NCI-H1092 treated with DMSO at 0.1 percent for 48 hours (cell line): ENCODE measurements around the gene DGKI.
A peak's percentile ranks its signal among the peaks of the same experiment; 100 is the strongest.
"Not testable (repeated sequence)": the region's sequence is repeated elsewhere in the genome, so short reads cannot be mapped to it uniquely, and the experiment has no call there.

Experiments
- DNase-seq: peaks from one replicate; lab custom pipeline; 2025; lab: John Stamatoyannopoulos, UW

DGKI gene

DNA sequence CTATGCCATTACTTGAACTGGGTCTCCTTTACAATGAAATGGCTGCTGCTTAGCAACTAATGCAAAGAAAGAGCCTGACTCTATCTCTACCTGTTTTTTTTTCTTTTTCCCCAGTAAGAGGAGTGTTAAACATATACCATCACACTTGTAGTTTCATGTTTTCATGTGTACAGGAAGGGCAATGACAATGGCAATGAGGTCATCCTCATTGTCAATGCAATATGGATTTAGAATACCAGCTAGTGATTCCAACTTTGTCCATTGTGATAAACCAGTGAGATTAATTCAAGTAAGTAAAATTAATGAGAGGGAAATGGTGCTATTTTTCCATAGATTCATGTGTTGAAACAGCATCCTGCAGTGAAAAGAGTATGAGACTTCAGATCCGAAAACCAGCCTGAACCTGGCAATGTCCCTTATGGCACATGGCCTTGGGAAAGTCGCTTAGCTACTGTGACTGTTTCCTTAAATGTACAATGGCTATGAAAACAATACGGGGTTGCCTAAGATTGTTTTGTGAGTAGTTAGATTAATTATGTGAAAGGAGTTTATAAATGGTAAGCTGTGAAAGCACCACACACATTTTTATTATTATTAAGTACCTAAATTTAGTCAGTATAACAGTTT is 11.2 kb downstream of the DGKI start:
- no peak for DNase-seq

- DNase-seq: no peak
These were observed 12.2 kb downstream of the DGKI start for GRCh38 chr7:137834552-137834951.

GRCh38 chr7:137832990-137833389 is 13.8 kb downstream of the DGKI start:
- not testable (repeated sequence) for DNase-seq

- DNase-seq: no peak
These were observed 14.4 kb downstream of the DGKI start for GRCh38 chr7:137832382-137832781.

DNA sequence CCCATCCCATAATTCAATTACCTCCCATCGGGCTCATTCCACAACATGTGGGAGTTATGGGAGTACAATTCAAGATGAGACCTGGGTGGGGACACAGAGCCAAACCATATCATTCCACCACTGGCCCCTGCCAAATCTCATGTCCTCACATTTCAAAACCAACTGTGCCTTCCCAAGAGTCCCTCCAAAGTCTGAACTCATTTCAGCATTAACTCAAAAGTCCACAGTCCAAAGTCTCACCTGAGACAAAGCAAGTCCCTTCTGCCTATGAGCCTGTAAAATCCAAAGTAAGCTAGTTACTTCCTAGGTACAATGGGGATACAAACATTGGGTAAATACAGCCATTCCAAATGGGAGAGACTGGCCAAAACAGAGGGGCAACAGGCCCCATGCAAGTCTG is 15.2 kb downstream of the DGKI start:
- not testable (repeated sequence) for DNase-seq

- DNase-seq: no peak
These were observed 17.3 kb downstream of the DGKI start for GRCh38 chr7:137829337-137829992.

DNA sequence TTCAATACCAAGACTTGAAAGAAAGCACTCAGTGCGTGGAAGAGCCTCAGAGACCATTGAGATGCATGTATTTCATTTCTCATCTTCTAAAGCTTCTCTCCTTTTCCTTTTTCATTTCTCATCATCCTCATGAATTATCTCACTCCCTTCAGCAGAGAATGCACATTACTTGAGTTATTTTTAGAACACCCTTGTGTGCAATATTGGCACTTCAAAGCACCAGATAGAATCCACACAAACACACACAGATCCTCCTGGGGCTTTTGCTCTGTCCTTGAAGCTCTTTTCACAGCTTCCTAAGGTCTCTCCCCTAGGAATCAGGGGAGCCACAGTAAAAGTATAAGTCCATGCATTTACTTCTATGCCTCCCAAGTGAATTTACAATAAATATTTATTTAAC is 18.3 kb downstream of the DGKI start:
- no peak for DNase-seq

DNA sequence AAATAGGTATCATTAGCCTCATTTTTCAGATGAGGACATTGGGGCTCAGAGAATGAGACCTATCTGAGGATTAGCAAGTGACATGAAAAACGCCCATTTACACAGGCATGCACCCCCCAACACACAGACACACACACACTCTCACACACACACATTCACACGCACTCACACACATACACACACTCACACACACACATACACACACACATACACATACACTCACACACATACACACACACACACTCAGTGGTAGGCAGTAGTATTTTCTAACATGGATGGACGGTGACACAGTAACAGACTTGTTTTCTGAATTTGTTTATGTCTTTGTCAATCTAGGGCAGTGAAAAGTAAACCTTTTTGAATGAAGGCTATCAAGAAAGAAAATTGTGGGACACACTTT is 21.3 kb downstream of the DGKI start:
- no peak for DNase-seq

GRCh38 chr7:137820677-137821420 is 25.9 kb downstream of the DGKI start:
- DNase-seq: peak; percentile 89

GRCh38 chr7:137820156-137820555 is 26.6 kb downstream of the DGKI start:
- DNase-seq: no peak

- DNase-seq: peak; percentile 10
These were observed 28.7 kb downstream of the DGKI start for GRCh38 chr7:137818036-137818435.

DNA sequence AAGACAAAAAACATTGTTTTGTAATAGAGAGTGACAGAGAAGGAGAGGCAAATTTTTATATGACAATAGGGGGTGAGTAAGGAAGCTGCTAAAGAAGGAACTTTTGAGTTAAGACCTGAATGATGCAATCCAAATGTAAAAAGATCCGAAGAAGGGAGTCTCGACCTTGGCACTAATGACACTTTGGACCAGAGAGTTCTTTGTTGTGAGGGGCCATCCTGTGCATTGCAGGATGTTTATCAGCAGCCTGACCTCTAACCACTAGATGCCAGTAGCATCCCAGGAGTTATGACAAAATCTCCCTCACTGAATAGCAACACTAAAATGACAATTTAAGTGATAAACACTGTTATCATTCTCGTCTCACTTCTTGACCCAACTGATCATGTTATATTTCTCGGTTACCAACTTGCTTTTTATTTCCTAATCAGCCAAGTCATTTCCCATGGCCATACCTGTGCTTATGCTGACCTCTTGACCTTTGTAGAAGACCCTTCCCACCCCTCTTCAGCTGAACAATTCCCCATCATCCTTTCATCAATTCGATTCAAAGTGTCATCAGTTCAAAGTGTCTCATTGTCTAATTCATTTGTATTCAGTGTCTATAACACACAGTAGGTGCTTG is 30.0 kb downstream of the DGKI start:
- no peak for DNase-seq

DNA sequence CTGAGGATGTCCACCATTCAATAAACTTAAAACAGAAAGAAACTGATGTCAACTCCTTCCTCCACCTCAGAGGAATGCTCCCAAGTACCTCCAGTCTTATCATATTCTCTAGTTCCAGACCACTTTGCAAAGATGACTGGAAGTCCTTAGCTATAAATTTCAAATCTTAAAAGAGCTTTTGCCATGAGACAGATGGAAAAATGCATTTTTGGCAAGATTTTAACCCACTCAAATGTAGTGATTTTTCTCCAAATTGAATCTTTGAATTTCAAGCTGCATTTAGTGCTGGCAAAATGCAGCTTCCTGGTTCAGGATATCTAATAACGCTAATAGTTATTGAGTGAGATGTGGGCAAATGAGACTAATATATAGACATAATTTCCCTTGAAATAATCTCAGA is 33.2 kb downstream of the DGKI start:
- DNase-seq: no peak

- DNase-seq: no peak
These were observed 36.5 kb downstream of the DGKI start for GRCh38 chr7:137810248-137810647.

DNA sequence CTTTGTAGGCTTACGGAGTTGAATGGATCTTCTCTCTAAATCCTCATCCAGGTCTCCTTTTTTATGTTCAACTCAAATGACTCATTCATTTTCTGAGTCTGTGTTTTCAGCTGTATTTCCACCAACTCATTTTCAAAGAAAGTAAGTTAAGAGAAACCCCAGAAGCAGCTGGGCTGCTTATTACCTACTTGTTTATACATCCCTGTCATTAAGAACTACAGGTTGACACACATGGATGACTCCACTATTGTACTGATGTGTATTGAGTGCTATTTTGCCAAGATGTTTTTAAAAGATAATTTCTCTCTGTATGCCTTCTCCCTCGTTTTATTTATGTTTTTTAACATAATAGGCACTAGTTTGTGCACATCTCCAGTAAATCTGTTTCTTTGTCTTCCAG is 41.9 kb downstream of the DGKI start:
- DNase-seq: peak; percentile 53

- no peak for DNase-seq
These were observed 45.3 kb downstream of the DGKI start for GRCh38 chr7:137801491-137801890.

DNA sequence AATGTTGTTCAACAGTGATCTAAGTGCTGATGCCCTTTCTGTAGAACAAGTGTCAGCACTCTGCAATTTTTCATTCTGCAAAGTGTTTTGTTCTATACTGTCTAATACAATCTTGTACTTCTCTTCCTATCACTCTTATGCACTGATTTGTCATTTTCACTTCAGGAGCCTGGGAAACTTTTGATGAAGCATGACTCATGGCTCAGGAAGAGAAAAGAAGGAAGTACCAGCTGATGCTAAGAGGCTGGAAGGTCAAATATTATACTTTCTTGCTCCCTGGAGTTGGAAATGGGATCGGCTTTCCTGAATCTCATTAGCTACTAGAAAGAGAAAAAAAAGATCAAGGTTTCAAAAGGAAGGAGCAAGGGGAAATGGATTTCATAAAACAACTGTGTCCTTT is 45.8 kb downstream of the DGKI start:
- DNase-seq: no peak

GRCh38 chr7:137798073-137798763 is 48.6 kb downstream of the DGKI start:
- no peak for DNase-seq

GRCh38 chr7:137795211-137795610 is 51.6 kb downstream of the DGKI start:
- no peak for DNase-seq

- no peak for DNase-seq
These were observed 54.8 kb downstream of the DGKI start for GRCh38 chr7:137791930-137792329.

- DNase-seq: no peak
These were observed 55.9 kb downstream of the DGKI start for GRCh38 chr7:137790828-137791227.

- no peak for DNase-seq
These were observed 57.4 kb downstream of the DGKI start for GRCh38 chr7:137789215-137789882.
